ENCODE data around the gene BLOC1S5.
"Not testable (repeated sequence)": the region's sequence is repeated elsewhere in the genome, so short reads cannot be mapped to it uniquely, and the experiment has no call there.

Gene BLOC1S5

GRCh38 chr6:8041913-8042583 is 22.1 kb downstream of the BLOC1S5 start:
- no peak for DNase-seq

GRCh38 chr6:8034107-8034506 is 30.1 kb downstream of the BLOC1S5 start:
- not testable (repeated sequence) for DNase-seq

- no peak for DNase-seq
These were observed 33.3 kb downstream of the BLOC1S5 start for GRCh38 chr6:8030920-8031319.

GRCh38 chr6:8029243-8029870 is 34.8 kb downstream of the BLOC1S5 start:
- no peak for DNase-seq

- no peak for DNase-seq
These were observed 36.1 kb downstream of the BLOC1S5 start for GRCh38 chr6:8027965-8028651.

GRCh38 chr6:8026800-8027199 is 37.4 kb downstream of the BLOC1S5 start:
- DNase-seq: no peak

GRCh38 chr6:8025191-8025590 is 39.0 kb downstream of the BLOC1S5 start:
- DNase-seq: no peak

GRCh38 chr6:8023638-8024037 is 40.6 kb downstream of the BLOC1S5 start:
- DNase-seq: no peak

GRCh38 chr6:8020083-8020482 is 44.1 kb downstream of the BLOC1S5 start:
- no peak for DNase-seq

GRCh38 chr6:8017705-8018104 is 46.5 kb downstream of the BLOC1S5 start:
- no peak for DNase-seq

- no peak for DNase-seq
These were observed 46.9 kb downstream of the BLOC1S5 start for GRCh38 chr6:8017276-8017701.

GRCh38 chr6:8014947-8015346 is 49.2 kb downstream of the BLOC1S5 start:
- DNase-seq: no peak

GRCh38 chr6:8013763-8014162 is 50.4 kb downstream of the BLOC1S5 start:
- no peak for DNase-seq

- no peak for DNase-seq
These were observed 58.0 kb downstream of the BLOC1S5 start for GRCh38 chr6:8006208-8006607.

- no peak for DNase-seq
These were observed 59.1 kb downstream of the BLOC1S5 start for GRCh38 chr6:8005136-8005535.

GRCh38 chr6:8000636-8001035 is 63.6 kb downstream of the BLOC1S5 start:
- DNase-seq: no peak

- DNase-seq: no peak
These were observed 64.0 kb downstream of the BLOC1S5 start for GRCh38 chr6:8000188-8000596.

GRCh38 chr6:7999201-7999600 is 65.0 kb downstream of the BLOC1S5 start:
- no peak for DNase-seq

- DNase-seq: no peak
These were observed 66.0 kb downstream of the BLOC1S5 start for GRCh38 chr6:7998103-7998725.

- no peak for DNase-seq
These were observed 66.9 kb downstream of the BLOC1S5 start for GRCh38 chr6:7997286-7997685.

GRCh38 chr6:7996538-7997111 is 67.6 kb downstream of the BLOC1S5 start:
- DNase-seq: no peak

GRCh38 chr6:7993952-7994351 is 70.2 kb downstream of the BLOC1S5 start:
- DNase-seq: no peak

GRCh38 chr6:7993399-7993798 is 70.8 kb downstream of the BLOC1S5 start:
- DNase-seq: no peak
